ENCODE measurements around the gene RIMBP2.
"Not testable (repeated sequence)": the region's sequence is repeated elsewhere in the genome, so short reads cannot be mapped to it uniquely, and the experiment has no call there.

The RIMBP2 gene

DNA sequence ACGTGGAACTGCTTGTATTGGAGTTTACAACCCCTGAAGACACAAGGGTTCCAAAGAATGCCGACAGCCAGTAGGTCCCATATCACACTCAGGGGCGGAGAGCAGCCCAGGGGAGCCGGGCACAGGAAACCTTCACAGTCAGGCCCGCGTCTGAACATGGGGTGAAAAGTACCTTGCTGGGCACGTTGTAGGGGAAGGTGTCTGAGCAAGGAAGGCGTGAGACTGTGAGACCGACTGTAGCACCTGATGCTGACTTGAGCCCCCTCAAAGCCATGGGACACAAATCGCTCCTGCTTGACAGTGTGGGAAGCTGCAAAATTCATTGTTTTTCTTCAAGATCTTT lies 14.7 kb downstream of the RIMBP2 start:
- TF ChIP-seq, protein P1, sequence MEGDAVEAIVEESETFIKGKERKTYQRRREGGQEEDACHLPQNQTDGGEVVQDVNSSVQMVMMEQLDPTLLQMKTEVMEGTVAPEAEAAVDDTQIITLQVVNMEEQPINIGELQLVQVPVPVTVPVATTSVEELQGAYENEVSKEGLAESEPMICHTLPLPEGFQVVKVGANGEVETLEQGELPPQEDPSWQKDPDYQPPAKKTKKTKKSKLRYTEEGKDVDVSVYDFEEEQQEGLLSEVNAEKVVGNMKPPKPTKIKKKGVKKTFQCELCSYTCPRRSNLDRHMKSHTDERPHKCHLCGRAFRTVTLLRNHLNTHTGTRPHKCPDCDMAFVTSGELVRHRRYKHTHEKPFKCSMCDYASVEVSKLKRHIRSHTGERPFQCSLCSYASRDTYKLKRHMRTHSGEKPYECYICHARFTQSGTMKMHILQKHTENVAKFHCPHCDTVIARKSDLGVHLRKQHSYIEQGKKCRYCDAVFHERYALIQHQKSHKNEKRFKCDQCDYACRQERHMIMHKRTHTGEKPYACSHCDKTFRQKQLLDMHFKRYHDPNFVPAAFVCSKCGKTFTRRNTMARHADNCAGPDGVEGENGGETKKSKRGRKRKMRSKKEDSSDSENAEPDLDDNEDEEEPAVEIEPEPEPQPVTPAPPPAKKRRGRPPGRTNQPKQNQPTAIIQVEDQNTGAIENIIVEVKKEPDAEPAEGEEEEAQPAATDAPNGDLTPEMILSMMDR (IDR thresholded peaks at IDR 0.05; ENCODE audit: low read depth, low read length, missing control alignments): no peak
- DNase-seq (ENCODE audit: extremely low read depth, low read depth): no peak
- H3K4me3 ChIP-seq (replicated peaks; ENCODE audit: low read depth, low read length): no peak overlapping the region

- no peak for DNase-seq (ENCODE audit: extremely low read depth, low read depth)
- TF ChIP-seq, protein P1 (IDR thresholded peaks at IDR 0.05; ENCODE audit: low read depth, low read length, missing control alignments): no peak
- H3K4me3 ChIP-seq (replicated peaks; ENCODE audit: low read depth, low read length): no peak overlapping the region
These were observed 15.4 kb downstream of the RIMBP2 start for GRCh38 chr12:130700492-130701401.

- TF ChIP-seq, protein P1 (IDR thresholded peaks at IDR 0.05; ENCODE audit: low read depth, low read length, missing control alignments): no peak
- no peak overlapping the region for H3K4me3 ChIP-seq (replicated peaks; ENCODE audit: low read depth, low read length)
- no peak for DNase-seq (ENCODE audit: extremely low read depth, low read depth)
These were observed 18.0 kb downstream of the RIMBP2 start for GRCh38 chr12:130698106-130698505.

- TF ChIP-seq, protein P1 (IDR thresholded peaks at IDR 0.05; ENCODE audit: low read depth, low read length, missing control alignments): no peak
- H3K4me3 ChIP-seq (replicated peaks; ENCODE audit: low read depth, low read length): no peak overlapping the region
- no peak for DNase-seq (ENCODE audit: extremely low read depth, low read depth)
These were observed 19.6 kb downstream of the RIMBP2 start for GRCh38 chr12:130696379-130697100.

DNA sequence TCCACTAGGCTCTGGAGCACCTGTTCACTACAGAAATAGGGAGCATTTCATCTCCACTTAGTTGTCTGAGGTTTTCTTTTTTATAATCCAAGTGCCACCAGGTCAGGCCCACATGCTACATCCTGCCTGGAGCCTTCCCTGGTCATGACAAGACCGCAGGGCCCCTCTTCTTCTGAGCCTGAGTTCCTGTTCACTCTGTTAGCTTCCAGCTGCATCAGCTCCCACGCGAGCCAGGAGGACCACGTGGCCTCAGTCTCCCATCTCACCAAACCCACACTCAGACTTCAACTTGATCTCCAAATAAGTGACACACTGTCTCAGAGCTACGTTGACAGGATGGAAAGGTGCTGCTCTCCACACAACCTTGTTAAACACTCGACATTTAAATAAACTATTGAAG lies 21.0 kb downstream of the RIMBP2 start:
- H3K4me3 ChIP-seq (replicated peaks; ENCODE audit: low read depth, low read length): no peak overlapping the region
- TF ChIP-seq, protein P1 (IDR thresholded peaks at IDR 0.05; ENCODE audit: low read depth, low read length, missing control alignments): no peak
- DNase-seq (ENCODE audit: extremely low read depth, low read depth): no peak

GRCh38 chr12:130689408-130690405 lies 26.4 kb downstream of the RIMBP2 start:
- TF ChIP-seq, protein P1 (IDR thresholded peaks at IDR 0.05; ENCODE audit: low read depth, low read length, missing control alignments): no peak
- H3K4me3 ChIP-seq (replicated peaks; ENCODE audit: low read depth, low read length): no peak overlapping the region
- no peak for DNase-seq (ENCODE audit: extremely low read depth, low read depth)

GRCh38 chr12:130688999-130689398 lies 27.1 kb downstream of the RIMBP2 start:
- H3K4me3 ChIP-seq (replicated peaks; ENCODE audit: low read depth, low read length); DNase-seq (ENCODE audit: extremely low read depth, low read depth): not testable (repeated sequence)

Measured in HFF-Myc (cell line).